Measurements from ENCODE around the gene APMAP. TPM values are rescaled to one million over a fixed set of nuclear protein-coding genes. Genes with fewer than 3 reads are reported as not detected.

Gene APMAP
- total and polyA plus RNA-seq, 2 of the 13 experiments (the other 11 are each of a cell fraction or from before 2014, with no cell fraction given) = 168 to 214 TPM

GRCh38 chr20:24917797-24918578 lies 74.6 kb downstream of the APMAP start (continued):
- TF ChIP-seq ZNF75D (CRISPR knock-in tag; IDR thresholded peaks at IDR 0.05; ENCODE audit: borderline replicate concordance) (no peak), RCOR2 (CRISPR knock-in tag; IDR thresholded peaks at IDR 0.05) (no peak), BORCS8-MEF2B (CRISPR knock-in tag; IDR thresholded peaks at IDR 0.05) (no peak), IRX3 (CRISPR knock-in tag; IDR thresholded peaks at IDR 0.05; ENCODE audit: borderline replicate concordance, low read depth) (no peak), TIGD3 (CRISPR knock-in tag; IDR thresholded peaks at IDR 0.05; ENCODE audit: borderline replicate concordance) (no peak), TCF7 (IDR thresholded peaks at IDR 0.05; ENCODE audit: low read depth) (no peak), CBFB (CRISPR knock-in tag; IDR thresholded peaks at IDR 0.05) (no peak), THAP7 (CRISPR knock-in tag; IDR thresholded peaks at IDR 0.05) (no peak), ZNF407 (CRISPR knock-in tag; IDR thresholded peaks at IDR 0.05; ENCODE audit: not compliant biosample characterization) (no peak), ZNF879 (CRISPR knock-in tag; IDR thresholded peaks at IDR 0.05) (no peak), ZNF883 (CRISPR knock-in tag; IDR thresholded peaks at IDR 0.05; ENCODE audit: not compliant biosample characterization) (no peak), ZNF160 (CRISPR knock-in tag; IDR thresholded peaks at IDR 0.05) (no peak), ZBTB38 (CRISPR knock-in tag; IDR thresholded peaks at IDR 0.05) (no peak), ONECUT2 (CRISPR knock-in tag; IDR thresholded peaks at IDR 0.05) (no peak), NONO (IDR thresholded peaks at IDR 0.05) (no peak), NONO (CRISPR knock-in tag; conservative IDR thresholded peaks at IDR 0.05) (no peak), SP4 (CRISPR knock-in tag; IDR thresholded peaks at IDR 0.05) (no peak), ZSCAN30 (CRISPR knock-in tag; IDR thresholded peaks at IDR 0.05) (no peak), GATA4 (IDR thresholded peaks at IDR 0.05; ENCODE audit: borderline replicate concordance, low read depth) (no peak)

Measured in HepG2 (cell line).